Measurements from ENCODE around the gene CABLES2. TPM values are rescaled to one million over a fixed set of nuclear protein-coding genes. Genes with fewer than 3 reads are reported as not detected.

Gene CABLES2
- total and polyA plus RNA-seq, 10 of the 15 experiments (the other 5 are each of a cell fraction or from before 2014, with no cell fraction given) = 2.2 to 14.9 (median 5.3) TPM

GRCh38 chr20:62389601-62390087 is 17.4 kb downstream of the CABLES2 start (continued):
- TF ChIP-seq ZBTB4 (CRISPR knock-in tag; IDR thresholded peaks at IDR 0.05) (no peak), POLR2A (IDR thresholded peaks at IDR 0.05; ENCODE audit: low read depth, low read length) (0 out of 2 replicates have a peak, but pooled peaks have one; percentile 9)

- POLR2A ChIA-PET = no interaction called here
- no peak for TF ChIP-seq BCLAF1 (IDR thresholded peaks at IDR 0.05)
- TF ChIP-seq JUNB (IDR thresholded peaks at IDR 0.05) = no peak
- TF ChIP-seq IRF4 (IDR thresholded peaks at IDR 0.05; ENCODE audit: low read depth, low read length) = no peak
- no peak for TF ChIP-seq MEF2B (IDR thresholded peaks at IDR 0.05; ENCODE audit: partially characterized antibody, poor library complexity, severe bottlenecking)
- TF ChIP-seq RCOR1 (conservative IDR thresholded peaks at IDR 0.05; ENCODE audit: low read depth, low read length) = no peak
- no peak for TF ChIP-seq RB1 (IDR thresholded peaks at IDR 0.05; ENCODE audit: borderline replicate concordance)
- no peak for TF ChIP-seq USF2 (IDR thresholded peaks at IDR 0.05; ENCODE audit: borderline replicate concordance, low read depth, low read length)
- no peak for TF ChIP-seq JUND (IDR thresholded peaks at IDR 0.05; ENCODE audit: low read depth, low read length)
- TF ChIP-seq MYC (IDR thresholded peaks at IDR 0.05; ENCODE audit: insufficient read depth, insufficient read length, insufficient replicate concordance, low read length, severe bottlenecking) = no peak
- TF ChIP-seq BRCA1 (IDR thresholded peaks at IDR 0.05; ENCODE audit: low read depth, low read length) = no peak
Observed at GRCh38 chr20:62388839-62389600, 18.1 kb downstream of the CABLES2 start.

More at GRCh38 chr20:62388839-62389600, 18.1 kb downstream of the CABLES2 start:
- ChIA-PET CTCF (interaction anchor here (0.8 kb wide), 1 partner anchor 21 kb away, joined by 3 read pairs; no protein-coding TSS in a partner anchor), SMC1A (ENCODE audit: uncharacterized antibody, unreplicated experiment) (no interaction called here), RAD21 (ENCODE audit: unreplicated experiment) (no interaction called here)
- H3K36me3 ChIP-seq (ENCODE audit: control insufficient read depth in 2 of 2, insufficient read depth in 2 of 2, low read length in 1 of 2) = peaks cover 9 to 13% of the 10 kb centered on the region in 2 experiments
- 0 out of 2 replicates have a peak overlapping the region, but pooled peaks have one; percentile 100 for H3K4me3 ChIP-seq
- intact Hi-C loops (cut with micrococcal nuclease; ENCODE audit: unreplicated experiment) (loop anchor here (10.0 kb wide), 4 partner anchors 204 to 374 kb away; partner anchors contain the start of genes LSM14B and MTG2), in situ Hi-C loops (cut with MboI) (loop anchor here (25.0 kb wide), 1 partner anchor 377 kb away; no protein-coding TSS in a partner anchor)
- H2AFZ ChIP-seq (ENCODE audit: control insufficient read depth, low read depth, low read length) = no peak overlapping the region
- H3K9ac ChIP-seq (ENCODE audit: control insufficient read depth, insufficient read depth, low read length) = no peak overlapping the region
- H3K4me2 ChIP-seq (ENCODE audit: control insufficient read depth, insufficient read depth) = peak overlapping the region; percentile 10; the same call in 1 of the 2 replicates
- no peak overlapping the region for H3K27ac ChIP-seq (ENCODE audit: control insufficient read depth, insufficient read depth)
- no TSS peak for BruUV-seq (replicated peaks)
- WGBS (ENCODE audit: insufficient coverage, insufficient replicate concordance, low lambda C conversion rate, missing lambda C conversion rate) = 81% methylated on average over 11 of the region's 11 CpGs
- peaks cover 48% of the 10 kb centered on the region for H3K79me2 ChIP-seq (ENCODE audit: control insufficient read depth, insufficient read depth, low read length)
- H3K9me3 ChIP-seq (replicated peaks; ENCODE audit: control insufficient read depth, insufficient read depth, low read length) = no peaks in the 10 kb centered on the region
- ATAC-seq = no peak
- H3K27me3 ChIP-seq (replicated peaks in 1 of 2; ENCODE audit: control insufficient read depth in 2 of 2, insufficient read depth in 2 of 2, low read length in 1 of 2) = no peaks in the 10 kb centered on the region
- no peaks in the 10 kb centered on the region for H4K20me1 ChIP-seq (ENCODE audit: control insufficient read depth, insufficient read depth)
- FAIRE-seq = no peak
- DNase-seq (ENCODE audit: low read depth, low spot score) = no peak
- H3K4me1 ChIP-seq (ENCODE audit: control insufficient read depth, insufficient read depth, low read length) = peaks cover 4% of the 10 kb centered on the region
